SHP77 treated with DMSO at 0.1 percent for 48 hours (cell line): Measurements from ENCODE around the gene FBXL17.
"Not testable (repeated sequence)": the region's sequence is repeated elsewhere in the genome, so short reads cannot be mapped to it uniquely, and the experiment has no call there.

Experiments
- DNase-seq: peaks from one replicate; lab custom pipeline; 2025; lab: John Stamatoyannopoulos, UW

Gene FBXL17

GRCh38 chr5:108164574-108164973 lies 217.3 kb downstream of the FBXL17 start:
- no peak for DNase-seq

- not testable (repeated sequence) for DNase-seq
Measured at GRCh38 chr5:108152854-108153253, 229.0 kb downstream of the FBXL17 start.

GRCh38 chr5:108149369-108149768 lies 232.5 kb downstream of the FBXL17 start:
- DNase-seq, result no peak

- no peak for DNase-seq
Measured at GRCh38 chr5:108148715-108149139, 233.2 kb downstream of the FBXL17 start.

- DNase-seq, result no peak
Measured at GRCh38 chr5:108146222-108146621, 235.7 kb downstream of the FBXL17 start.

GRCh38 chr5:108145351-108145750 lies 236.5 kb downstream of the FBXL17 start:
- DNase-seq, result no peak

- DNase-seq, result no peak
Measured at GRCh38 chr5:108144332-108144731, 237.6 kb downstream of the FBXL17 start.

GRCh38 chr5:108143581-108143980 lies 238.3 kb downstream of the FBXL17 start:
- no peak for DNase-seq

- DNase-seq, result no peak
Measured at GRCh38 chr5:108141676-108142075, 240.2 kb downstream of the FBXL17 start.

GRCh38 chr5:108136493-108136892 lies 245.4 kb downstream of the FBXL17 start:
- DNase-seq, result no peak

- DNase-seq, result no peak
Measured at GRCh38 chr5:108129129-108129528, 252.8 kb downstream of the FBXL17 start.

GRCh38 chr5:108125771-108126511 lies 256.0 kb downstream of the FBXL17 start:
- no peak for DNase-seq

GRCh38 chr5:108124596-108124995 lies 257.3 kb downstream of the FBXL17 start:
- no peak for DNase-seq

- DNase-seq, result no peak
Measured at GRCh38 chr5:108122702-108123101, 259.2 kb downstream of the FBXL17 start.

GRCh38 chr5:108118813-108119514 lies 262.9 kb downstream of the FBXL17 start:
- DNase-seq, result no peak

GRCh38 chr5:108115673-108116072 lies 266.2 kb downstream of the FBXL17 start:
- DNase-seq, result no peak

- DNase-seq, result no peak
Measured at GRCh38 chr5:108113950-108114349, 267.9 kb downstream of the FBXL17 start.

- no peak for DNase-seq
Measured at GRCh38 chr5:108111736-108112135, 270.2 kb downstream of the FBXL17 start.

- DNase-seq, result no peak
Measured at GRCh38 chr5:108109059-108109458, 272.8 kb downstream of the FBXL17 start.

- no peak for DNase-seq
Measured at GRCh38 chr5:108104448-108104847, 277.4 kb downstream of the FBXL17 start.

GRCh38 chr5:108102463-108102862 lies 279.4 kb downstream of the FBXL17 start:
- DNase-seq, result no peak

- DNase-seq, result no peak
Measured at GRCh38 chr5:108101821-108102220, 280.1 kb downstream of the FBXL17 start.

GRCh38 chr5:108101130-108101529 lies 280.8 kb downstream of the FBXL17 start:
- DNase-seq, result no peak

- DNase-seq, result no peak
Measured at GRCh38 chr5:108094800-108095199, 287.1 kb downstream of the FBXL17 start.
